Measurements from ENCODE around the gene MRPS11.

GRCh38 chr15:88513195-88513594, 45.7 kb downstream of the MRPS11 start:
- TF ChIP-seq, protein P1, sequence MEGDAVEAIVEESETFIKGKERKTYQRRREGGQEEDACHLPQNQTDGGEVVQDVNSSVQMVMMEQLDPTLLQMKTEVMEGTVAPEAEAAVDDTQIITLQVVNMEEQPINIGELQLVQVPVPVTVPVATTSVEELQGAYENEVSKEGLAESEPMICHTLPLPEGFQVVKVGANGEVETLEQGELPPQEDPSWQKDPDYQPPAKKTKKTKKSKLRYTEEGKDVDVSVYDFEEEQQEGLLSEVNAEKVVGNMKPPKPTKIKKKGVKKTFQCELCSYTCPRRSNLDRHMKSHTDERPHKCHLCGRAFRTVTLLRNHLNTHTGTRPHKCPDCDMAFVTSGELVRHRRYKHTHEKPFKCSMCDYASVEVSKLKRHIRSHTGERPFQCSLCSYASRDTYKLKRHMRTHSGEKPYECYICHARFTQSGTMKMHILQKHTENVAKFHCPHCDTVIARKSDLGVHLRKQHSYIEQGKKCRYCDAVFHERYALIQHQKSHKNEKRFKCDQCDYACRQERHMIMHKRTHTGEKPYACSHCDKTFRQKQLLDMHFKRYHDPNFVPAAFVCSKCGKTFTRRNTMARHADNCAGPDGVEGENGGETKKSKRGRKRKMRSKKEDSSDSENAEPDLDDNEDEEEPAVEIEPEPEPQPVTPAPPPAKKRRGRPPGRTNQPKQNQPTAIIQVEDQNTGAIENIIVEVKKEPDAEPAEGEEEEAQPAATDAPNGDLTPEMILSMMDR (IDR thresholded peaks at IDR 0.05; ENCODE audit: insufficient read depth, low read length), result no peak
- TF ChIP-seq, protein P2, sequence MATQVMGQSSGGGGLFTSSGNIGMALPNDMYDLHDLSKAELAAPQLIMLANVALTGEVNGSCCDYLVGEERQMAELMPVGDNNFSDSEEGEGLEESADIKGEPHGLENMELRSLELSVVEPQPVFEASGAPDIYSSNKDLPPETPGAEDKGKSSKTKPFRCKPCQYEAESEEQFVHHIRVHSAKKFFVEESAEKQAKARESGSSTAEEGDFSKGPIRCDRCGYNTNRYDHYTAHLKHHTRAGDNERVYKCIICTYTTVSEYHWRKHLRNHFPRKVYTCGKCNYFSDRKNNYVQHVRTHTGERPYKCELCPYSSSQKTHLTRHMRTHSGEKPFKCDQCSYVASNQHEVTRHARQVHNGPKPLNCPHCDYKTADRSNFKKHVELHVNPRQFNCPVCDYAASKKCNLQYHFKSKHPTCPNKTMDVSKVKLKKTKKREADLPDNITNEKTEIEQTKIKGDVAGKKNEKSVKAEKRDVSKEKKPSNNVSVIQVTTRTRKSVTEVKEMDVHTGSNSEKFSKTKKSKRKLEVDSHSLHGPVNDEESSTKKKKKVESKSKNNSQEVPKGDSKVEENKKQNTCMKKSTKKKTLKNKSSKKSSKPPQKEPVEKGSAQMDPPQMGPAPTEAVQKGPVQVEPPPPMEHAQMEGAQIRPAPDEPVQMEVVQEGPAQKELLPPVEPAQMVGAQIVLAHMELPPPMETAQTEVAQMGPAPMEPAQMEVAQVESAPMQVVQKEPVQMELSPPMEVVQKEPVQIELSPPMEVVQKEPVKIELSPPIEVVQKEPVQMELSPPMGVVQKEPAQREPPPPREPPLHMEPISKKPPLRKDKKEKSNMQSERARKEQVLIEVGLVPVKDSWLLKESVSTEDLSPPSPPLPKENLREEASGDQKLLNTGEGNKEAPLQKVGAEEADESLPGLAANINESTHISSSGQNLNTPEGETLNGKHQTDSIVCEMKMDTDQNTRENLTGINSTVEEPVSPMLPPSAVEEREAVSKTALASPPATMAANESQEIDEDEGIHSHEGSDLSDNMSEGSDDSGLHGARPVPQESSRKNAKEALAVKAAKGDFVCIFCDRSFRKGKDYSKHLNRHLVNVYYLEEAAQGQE (IDR thresholded peaks at IDR 0.05; ENCODE audit: insufficient replicate concordance, low read depth), result no peak
- no peak for TF ChIP-seq POLR2AphosphoS5 (IDR thresholded peaks at IDR 0.05; ENCODE audit: low read depth)
- no peak for TF ChIP-seq SPI1 (IDR thresholded peaks at IDR 0.05; ENCODE audit: borderline replicate concordance, low read depth)
- no peak for TF ChIP-seq GABPA (IDR thresholded peaks at IDR 0.05; ENCODE audit: low read depth)
